ENCODE data around the gene LRP5.

- TF ChIP-seq CTCF (conservative IDR thresholded peaks at IDR 0.05; ENCODE audit: low read depth, low read length): no peak
- no peak for TF ChIP-seq EZH2 (IDR thresholded peaks at IDR 0.05; ENCODE audit: borderline replicate concordance, low read depth, low read length, poor library complexity, severe bottlenecking)
Measured at GRCh38 chr11:68293708-68294107, 18.7 kb upstream of the LRP5 start.
